GM12891 (cell line): ENCODE results near the gene DNAJC5.

ENCODE experiments used
- PAX5 ChIP-seq: IDR thresholded peaks from 2 replicates; pipeline ENCODE4 v1.6.1; 2011; ENCODE audit warnings: low read length, moderate library complexity, mild to moderate bottlenecking; ENCODE audit not compliant: insufficient read depth, severe bottlenecking
- POLR2A ChIP-seq: IDR thresholded peaks from 2 replicates; pipeline ENCODE4 v1.6.1; 2011; ENCODE audit warnings: low read depth, low read length, control low read depth
- POLR2AphosphoS5 ChIP-seq: IDR thresholded peaks from 2 replicates; pipeline ENCODE4 v1.6.1; 2011; ENCODE audit warnings: low read depth, low read length, control low read depth

DNA sequence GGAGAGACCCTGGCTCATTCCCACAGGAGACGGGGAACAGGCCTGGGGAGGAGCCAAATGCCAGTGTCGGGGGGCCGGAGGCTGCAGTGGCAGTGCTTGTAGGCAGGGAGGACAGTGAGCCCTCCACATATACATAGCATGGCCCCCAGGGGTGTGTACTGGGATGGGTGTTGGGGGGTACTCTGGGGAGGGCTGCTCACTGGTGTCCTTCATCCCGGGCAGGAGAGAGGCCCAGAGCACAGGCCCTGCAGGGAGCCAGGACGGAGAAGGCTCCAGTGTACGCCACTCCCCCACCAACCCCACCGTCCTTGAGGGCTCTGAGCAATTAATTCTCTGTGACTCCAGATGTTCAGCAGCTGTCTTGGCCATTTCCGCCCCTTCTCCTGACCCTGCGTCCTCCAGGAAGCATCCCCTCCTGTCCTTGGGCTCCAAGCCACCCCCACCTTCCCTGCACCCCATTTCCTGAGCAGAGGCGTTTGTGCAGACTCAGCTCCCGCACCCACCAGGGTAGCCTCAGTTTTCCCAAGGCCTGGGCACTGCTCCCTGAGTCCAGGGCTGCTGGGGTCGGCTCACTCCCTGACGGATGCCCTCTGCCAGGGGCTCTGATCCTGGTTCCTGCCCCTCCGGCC, 37.0 kb upstream of the DNAJC5 start:
- TF ChIP-seq POLR2A (0 out of 2 replicates have a peak, but pooled peaks have one; percentile 10), POLR2AphosphoS5 (no peak), PAX5 (no peak)
